Muscle layer of duodenum (tissue), 2 donors: ENCODE measurements around the gene ZMIZ1.

Experiments used
- H3K27ac ChIP-seq: one replicate; pipeline ENCODE4 v1.7.0; 2013; ENCODE audit warnings: mild to moderate bottlenecking, low read length
- H3K27me3 ChIP-seq: one replicate; pipeline ENCODE4 v1.7.0; 2013; ENCODE audit warnings: low read depth, mild to moderate bottlenecking, control low read depth, low read length
- H3K36me3 ChIP-seq, 2 donors: one replicate each; pipeline ENCODE4 v1.7.0; 2013; ENCODE audit warnings: low read length in 2 of 2, control low read depth in 1 of 2, mild to moderate bottlenecking in 1 of 2; ENCODE audit not compliant: insufficient read depth in 2 of 2, control insufficient read depth in 1 of 2
- H3K4me1 ChIP-seq, 2 donors: one replicate each; pipeline ENCODE4 v1.7.0; 2013; ENCODE audit warnings: low read length in 2 of 2, mild to moderate bottlenecking in 2 of 2, control low read depth in 1 of 2, moderate library complexity in 1 of 2; ENCODE audit not compliant: insufficient read depth in 2 of 2, control insufficient read depth in 1 of 2
- H3K4me3 ChIP-seq, 2 donors: one replicate each; pipeline ENCODE4 v1.7.0; 2013; ENCODE audit warnings: low read length in 2 of 2, low read depth in 1 of 2, mild to moderate bottlenecking in 1 of 2
- H3K9me3 ChIP-seq, 2 donors: one replicate each; pipeline ENCODE4 v1.7.0; 2013; ENCODE audit warnings: low read length in 2 of 2, control low read depth in 1 of 2, mild to moderate bottlenecking in 1 of 2; ENCODE audit not compliant: control insufficient read depth in 1 of 2
- donor health status: healthy.

ZMIZ1 gene

DNA sequence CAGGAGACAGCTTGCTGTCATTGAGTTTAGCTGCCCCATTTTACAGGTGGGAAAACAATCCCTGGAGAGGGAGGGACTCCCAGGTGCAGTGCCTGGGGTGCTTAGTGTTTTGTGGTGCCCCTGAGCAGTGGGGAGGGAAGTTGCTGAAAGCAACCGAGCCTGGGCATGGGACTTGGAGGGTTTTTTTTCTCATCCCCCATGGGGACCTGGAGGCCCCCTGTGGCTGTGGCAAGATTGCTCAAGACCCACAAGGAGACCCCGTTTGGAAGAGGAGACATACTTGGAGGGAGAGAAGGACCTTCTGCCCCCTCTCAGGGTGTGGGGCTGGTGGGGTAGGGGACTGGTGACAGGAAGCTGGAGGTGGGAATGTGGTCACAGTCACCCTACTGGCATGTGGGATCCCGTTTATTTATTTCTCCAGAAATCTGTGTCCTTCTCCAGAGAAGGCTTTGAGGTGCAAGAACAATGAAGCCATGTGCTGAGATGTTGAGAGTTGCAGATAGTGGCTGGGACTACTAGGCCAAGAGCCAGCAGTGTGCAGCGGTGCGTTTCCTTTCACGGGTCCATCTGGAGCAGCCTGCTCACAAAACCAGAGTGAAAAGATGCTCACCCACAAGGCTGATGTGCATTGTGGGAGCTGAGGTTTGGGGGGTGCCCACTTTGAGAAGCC is 21.5 kb downstream of the ZMIZ1 start:
- Histone ChIP-seq H3K36me3 (no peaks in the 10 kb centered on the region), H3K27ac (no peak overlapping the region), H3K9me3 (no peaks in the 10 kb centered on the region), H3K4me1 (peaks cover 27 to 64% of the 10 kb centered on the region in 2 donors), H3K27me3 (no peaks in the 10 kb centered on the region), H3K4me3 (no peak overlapping the region)

DNA sequence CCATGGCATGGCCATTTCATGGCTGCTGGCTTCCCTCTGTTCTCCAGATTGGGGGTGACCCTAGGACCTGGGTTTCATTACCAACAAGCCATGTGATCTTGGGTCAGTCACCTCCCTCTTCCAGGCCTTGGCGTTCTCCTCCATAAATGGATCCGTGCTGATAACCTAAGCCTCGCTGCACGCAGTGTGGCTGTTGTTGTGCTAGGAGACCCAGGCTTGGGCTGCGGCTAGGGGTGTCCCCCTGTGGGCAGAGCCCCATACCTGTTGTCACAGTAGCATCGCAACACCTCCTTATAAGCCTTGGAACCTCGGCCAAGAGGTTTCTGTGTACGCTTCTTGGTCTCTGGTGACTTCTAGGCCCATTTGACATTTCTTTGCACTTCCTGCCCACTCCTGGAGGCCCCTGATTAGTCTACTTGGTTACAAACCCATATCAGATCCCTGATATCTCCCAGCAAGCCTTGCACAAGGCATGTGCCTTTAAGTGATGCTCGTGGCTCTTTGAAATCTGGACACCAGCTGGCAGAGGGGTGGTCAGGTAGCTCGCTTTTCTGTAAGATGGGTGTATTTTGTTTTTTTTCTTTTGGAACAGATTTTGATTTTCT is 23.6 kb downstream of the ZMIZ1 start:
- Histone ChIP-seq H3K36me3 (no peaks in the 10 kb centered on the region), H3K4me1 (peaks cover 19 to 62% of the 10 kb centered on the region in 2 donors), H3K27me3 (no peaks in the 10 kb centered on the region), H3K4me3 (no peak overlapping the region), H3K9me3 (no peaks in the 10 kb centered on the region), H3K27ac (no peak overlapping the region)

DNA sequence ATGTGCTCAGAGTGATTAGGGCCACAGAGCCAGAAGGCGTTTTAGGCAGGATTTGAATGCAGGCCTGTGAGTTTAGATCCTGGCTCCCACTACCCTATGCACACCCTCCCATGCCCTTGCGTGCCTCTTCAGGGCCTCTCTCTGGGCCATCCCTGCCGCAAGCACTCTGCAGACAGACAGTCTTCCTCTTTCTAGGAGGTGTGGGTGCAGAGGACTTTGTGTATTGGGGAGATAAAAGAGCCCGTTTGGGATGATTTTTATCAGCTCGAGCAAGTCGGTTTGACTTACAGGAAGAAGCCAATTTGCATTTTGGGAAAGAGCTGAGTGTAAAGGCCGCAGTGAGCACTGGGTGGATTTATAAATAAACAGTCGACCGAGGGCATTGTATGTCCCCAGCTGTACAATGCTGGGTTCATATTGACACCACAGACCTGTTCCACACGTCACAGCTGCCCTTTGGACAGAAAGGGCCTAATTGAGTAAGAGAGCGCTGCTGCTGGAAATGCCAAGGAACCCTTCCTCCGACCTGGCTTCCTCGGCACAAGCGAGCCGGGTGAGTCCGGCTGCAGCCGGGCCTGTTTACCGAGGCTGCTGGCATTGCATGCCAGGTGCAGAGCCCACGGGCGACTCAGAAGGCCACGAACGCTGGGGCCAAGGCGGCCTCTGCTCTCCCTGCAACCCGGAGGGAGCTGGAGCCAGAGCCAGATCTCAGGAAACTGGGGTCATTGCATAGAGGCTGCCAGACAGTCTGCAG is 25.1 kb downstream of the ZMIZ1 start:
- no peaks in the 10 kb centered on the region for H3K36me3 ChIP-seq
- peaks cover 25 to 54% of the 10 kb centered on the region in 2 donors for H3K4me1 ChIP-seq
- H3K9me3 ChIP-seq, result no peaks in the 10 kb centered on the region
- H3K27me3 ChIP-seq, result no peaks in the 10 kb centered on the region
- peak overlapping the region; percentile 90 for H3K27ac ChIP-seq
- H3K4me3 ChIP-seq, result no peak overlapping the region

GRCh38 chr10:79094412-79095175 is 25.8 kb downstream of the ZMIZ1 start:
- Histone ChIP-seq H3K9me3 (no peaks in the 10 kb centered on the region), H3K27me3 (no peaks in the 10 kb centered on the region), H3K27ac (peak overlapping the region; percentile 90), H3K4me3 (no peak overlapping the region), H3K4me1 (peaks cover 31 to 53% of the 10 kb centered on the region in 2 donors), H3K36me3 (no peaks in the 10 kb centered on the region)

DNA sequence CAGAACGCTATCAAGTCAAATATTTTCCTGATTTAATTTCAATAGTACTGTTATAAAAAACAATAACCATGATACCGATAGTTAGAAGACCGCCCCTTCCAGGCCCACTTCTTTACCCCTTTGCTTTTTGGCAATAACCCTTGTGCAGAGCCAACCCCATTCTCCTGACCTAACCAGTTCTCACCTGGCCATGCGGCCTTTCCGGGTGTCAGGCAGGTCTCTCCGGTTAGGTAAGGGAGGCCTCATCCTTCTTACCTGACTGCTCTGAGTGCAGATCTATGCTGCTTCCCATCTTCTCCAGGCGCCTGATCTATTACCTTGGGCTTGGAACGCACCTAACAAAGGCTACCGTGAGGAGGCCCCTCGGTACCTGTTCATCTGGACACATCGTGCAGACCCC is 26.6 kb downstream of the ZMIZ1 start:
- peak overlapping the region; percentile 90 for H3K27ac ChIP-seq
- H3K4me3 ChIP-seq, result no peak overlapping the region
- H3K9me3 ChIP-seq, result no peaks in the 10 kb centered on the region
- no peaks in the 10 kb centered on the region for H3K36me3 ChIP-seq
- H3K27me3 ChIP-seq, result no peaks in the 10 kb centered on the region
- peaks cover 32 to 52% of the 10 kb centered on the region in 2 donors for H3K4me1 ChIP-seq

DNA sequence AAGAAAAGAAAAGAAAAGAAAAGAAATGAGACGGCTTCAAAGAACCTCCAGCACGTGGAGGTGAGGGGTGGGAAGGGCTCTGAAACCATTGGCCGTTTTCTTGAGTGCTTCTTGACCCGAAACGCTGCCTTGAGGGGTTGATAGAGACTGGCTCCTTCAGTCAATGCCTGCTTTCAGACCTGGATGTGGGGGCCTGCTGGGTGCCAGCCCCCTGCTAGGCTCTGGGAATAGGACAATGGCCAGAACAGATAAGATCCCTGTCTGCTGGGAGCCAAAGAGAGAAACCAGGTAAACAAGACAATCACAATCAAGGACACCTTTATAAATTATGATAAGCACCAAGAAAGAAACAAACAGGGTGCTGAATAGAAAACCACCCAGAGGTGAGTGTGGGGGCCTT is 27.7 kb downstream of the ZMIZ1 start:
- Histone ChIP-seq H3K4me1 (peaks cover 42 to 59% of the 10 kb centered on the region in 2 donors), H3K27ac (no peak overlapping the region), H3K4me3 (no peak overlapping the region), H3K36me3 (no peaks in the 10 kb centered on the region), H3K27me3 (no peaks in the 10 kb centered on the region), H3K9me3 (no peaks in the 10 kb centered on the region)

DNA sequence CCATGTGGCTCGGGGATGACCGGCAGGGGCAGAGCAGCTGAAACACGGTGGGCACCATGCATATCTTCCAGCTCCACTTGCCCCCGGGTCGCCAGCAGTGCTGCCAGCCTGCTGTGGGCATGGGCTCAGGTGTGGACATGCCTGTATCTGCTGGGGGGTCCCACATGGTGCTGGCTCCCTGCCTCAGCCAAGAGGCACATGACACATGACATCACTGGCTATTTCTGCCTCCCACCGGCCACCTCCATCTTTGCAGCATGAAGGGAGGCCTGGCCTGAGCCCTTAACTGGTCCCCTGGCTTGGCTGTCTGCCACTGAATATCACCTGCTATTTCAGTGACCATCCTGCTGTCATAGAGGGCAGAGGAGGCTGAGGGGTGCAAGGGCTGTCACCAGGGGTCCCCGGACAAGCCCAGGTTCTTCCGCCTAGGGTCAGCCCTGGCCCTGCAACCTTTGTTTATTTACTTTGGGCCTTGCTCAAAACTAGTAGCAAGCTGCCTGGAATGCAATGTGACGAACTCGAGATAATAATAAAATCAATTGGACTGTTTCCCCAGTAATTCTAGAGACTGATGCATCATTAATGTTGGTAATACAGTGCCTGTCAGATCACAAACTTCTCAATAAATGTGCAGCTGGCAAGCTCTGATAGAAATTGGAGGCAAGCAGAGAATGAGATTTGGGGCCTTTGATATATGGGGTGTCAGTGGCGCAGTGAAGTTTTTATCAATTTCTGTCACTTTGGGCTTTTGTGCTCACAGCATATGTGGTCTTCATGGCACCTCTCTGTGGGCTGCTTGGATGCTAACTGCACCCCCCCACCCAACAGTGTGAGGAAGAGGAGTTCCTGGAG is 28.5 kb downstream of the ZMIZ1 start:
- Histone ChIP-seq H3K9me3 (no peaks in the 10 kb centered on the region), H3K36me3 (no peaks in the 10 kb centered on the region), H3K27me3 (no peaks in the 10 kb centered on the region), H3K4me3 (no peak overlapping the region), H3K27ac (no peak overlapping the region), H3K4me1 (peaks cover 48 to 66% of the 10 kb centered on the region in 2 donors)

DNA sequence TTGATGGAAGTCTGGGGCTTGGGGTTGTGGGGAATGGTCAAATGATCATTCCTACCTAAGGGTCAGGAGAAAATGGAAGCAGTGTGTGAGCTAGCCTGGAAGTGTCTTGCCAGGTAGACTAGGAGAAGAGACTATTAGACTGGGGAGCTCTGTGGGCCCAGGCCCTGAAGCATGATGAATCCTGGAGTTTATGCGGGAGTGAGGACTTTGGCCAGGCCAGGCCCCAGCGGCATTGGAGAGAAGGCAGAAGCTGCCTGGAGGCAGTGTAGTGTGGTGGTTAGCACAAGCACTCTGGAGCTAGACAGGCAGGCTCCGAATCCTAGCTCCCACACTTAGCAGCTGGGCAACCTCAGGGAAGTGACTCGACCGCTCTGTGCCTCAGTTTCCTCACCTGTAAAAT is 29.3 kb downstream of the ZMIZ1 start:
- H3K27ac ChIP-seq, result no peak overlapping the region
- no peaks in the 10 kb centered on the region for H3K9me3 ChIP-seq
- H3K27me3 ChIP-seq, result no peaks in the 10 kb centered on the region
- no peaks in the 10 kb centered on the region for H3K36me3 ChIP-seq
- peaks cover 54 to 69% of the 10 kb centered on the region in 2 donors for H3K4me1 ChIP-seq
- H3K4me3 ChIP-seq, result no peak overlapping the region

DNA sequence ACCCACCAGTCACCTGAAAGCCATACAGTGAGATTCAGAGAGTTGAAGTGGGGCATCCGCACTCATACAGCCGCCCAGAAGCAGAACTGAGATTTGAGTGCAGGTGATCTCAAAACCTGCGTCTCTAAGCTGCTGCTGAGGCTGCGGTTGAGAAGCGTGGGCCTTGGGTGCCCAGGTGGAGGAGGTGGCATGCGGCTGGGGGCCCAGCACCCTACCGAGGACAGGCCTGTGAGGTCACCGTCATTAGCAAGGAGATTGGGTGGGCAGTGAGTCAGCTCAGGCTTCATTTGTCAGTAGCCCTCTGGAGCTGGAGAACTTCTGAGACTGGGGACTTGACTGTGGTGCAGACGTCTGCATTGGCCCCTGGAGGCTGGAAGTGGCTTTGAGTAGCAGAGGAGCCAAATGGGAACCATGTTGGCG is 29.8 kb downstream of the ZMIZ1 start:
- Histone ChIP-seq H3K4me1 (peaks cover 56 to 71% of the 10 kb centered on the region in 2 donors), H3K9me3 (no peaks in the 10 kb centered on the region), H3K27ac (no peak overlapping the region), H3K4me3 (no peak overlapping the region), H3K27me3 (no peaks in the 10 kb centered on the region), H3K36me3 (no peaks in the 10 kb centered on the region)

DNA sequence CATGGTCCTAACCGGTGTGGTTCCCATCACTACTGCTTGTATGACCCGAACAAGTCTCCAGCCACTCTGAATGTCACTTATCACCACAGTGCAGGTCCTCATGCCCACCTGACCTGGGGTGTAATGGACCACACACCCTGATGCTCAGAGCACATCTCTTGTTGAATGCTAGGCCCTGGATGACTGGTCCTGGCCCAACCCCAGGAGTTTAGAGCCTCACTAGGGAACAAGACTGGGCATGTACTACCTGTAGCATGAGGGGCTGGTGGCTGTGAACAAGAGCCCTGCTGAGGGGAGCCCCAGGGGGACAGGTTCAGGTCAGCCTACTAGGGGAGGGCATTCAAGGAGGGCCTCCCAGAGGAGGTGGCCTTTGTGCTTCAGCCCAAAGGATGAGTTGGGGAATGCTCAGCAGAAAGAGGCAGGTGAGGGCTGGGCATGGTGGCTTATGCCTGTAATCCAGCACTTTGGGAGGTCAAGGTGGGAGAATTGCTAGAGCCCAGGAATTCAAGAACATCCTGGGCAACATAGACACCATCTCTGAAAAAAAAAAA is 31.2 kb downstream of the ZMIZ1 start:
- no peaks in the 10 kb centered on the region for H3K27me3 ChIP-seq
- H3K4me3 ChIP-seq, result no peak overlapping the region
- H3K4me1 ChIP-seq, result peaks cover 48 to 74% of the 10 kb centered on the region in 2 donors
- H3K36me3 ChIP-seq, result no peaks in the 10 kb centered on the region
- H3K9me3 ChIP-seq, result no peaks in the 10 kb centered on the region
- no peak overlapping the region for H3K27ac ChIP-seq
